Panc1 (cell line): ENCODE measurements around the gene LRRC4B. TPM values are rescaled to one million over a fixed set of nuclear protein-coding genes. Genes with fewer than 3 reads are reported as not detected.

ENCODE experiments used
- ATAC-seq: fragments of 200-7000 bp; cut with Tn5 transposase; 2 replicates; pipeline ENCODE4 v1.9.1; 2020; ENCODE audit warnings: mild to moderate bottlenecking, moderate library complexity
- BruUV-seq: library from RNA; stranded (reverse); fragments of 400-500 nt; replicated peaks from 2 replicates; lab custom pipeline; 2021; lab: Mats Ljungman, UMichigan
- CTCF ChIA-PET: fragments of 300-600 bp; sonication (Branson Sonifier 250); formaldehyde crosslinking; loops from one replicate; lab custom pipeline; 2022; ENCODE audit warnings: antibody characterized with exemption; lab: Charles Lee
- POLR2A ChIA-PET: fragments of 300-600 bp; sonication (Branson Sonifier 250); formaldehyde crosslinking; loops from one replicate; lab custom pipeline; 2022; ENCODE audit warnings: antibody characterized with exemption; lab: Charles Lee
- DNase-seq: peaks from one replicate; pipeline ENCODE4 v3.0.0-alpha.2; 2010; ENCODE audit warnings: low read depth, low spot score
- H3K27ac ChIP-seq: 2 replicates; pipeline ENCODE4 v1.5.1; 2011; ENCODE audit warnings: mild to moderate bottlenecking, low read length, inconsistent platforms
- H3K27me3 ChIP-seq: fragments of 200-500 bp; sonication (Bioruptor generic); 2 replicates; pipeline ENCODE4 v1.6.0; 2014; ENCODE audit warnings: low read length, inconsistent platforms; ENCODE audit not compliant: control insufficient read depth, insufficient read depth
- H3K36me3 ChIP-seq: fragments of 200-500 bp; sonication (Bioruptor generic); 2 replicates; pipeline ENCODE4 v1.5.1; 2014; ENCODE audit warnings: inconsistent platforms, mild to moderate bottlenecking, low read length, moderate library complexity; ENCODE audit not compliant: control insufficient read depth, insufficient read depth
- H3K4me1 ChIP-seq: 2 replicates; pipeline ENCODE4 v1.5.1; 2011; ENCODE audit warnings: inconsistent platforms, mild to moderate bottlenecking, low read length, moderate library complexity; ENCODE audit not compliant: control insufficient read depth, insufficient read depth
- H3K4me3 ChIP-seq, 2 experiments: 2 replicates each; pipeline ENCODE4 v1.5.1; 2011 to 2012; ENCODE audit warnings: low read depth in 2 of 2, low read length in 2 of 2, mild to moderate bottlenecking in 2 of 2, inconsistent platforms in 1 of 2, moderate library complexity in 1 of 2
- H3K9me3 ChIP-seq: fragments of 200-500 bp; sonication (Bioruptor generic); 2 replicates; pipeline ENCODE4 v1.5.1; 2014; ENCODE audit warnings: low read depth, mild to moderate bottlenecking, inconsistent platforms, low read length, moderate library complexity; ENCODE audit not compliant: control insufficient read depth, insufficient read depth
- CTCF ChIP-seq: fragments of 450-650 bp; IDR thresholded peaks from 2 replicates; pipeline ENCODE4 v1.5.1; 2017; ENCODE audit warnings: mild to moderate bottlenecking
- POLR2AphosphoS5 ChIP-seq: IDR thresholded peaks from 2 replicates; pipeline ENCODE4 v1.6.1; 2012; ENCODE audit warnings: mild to moderate bottlenecking, low read depth, low read length, moderate library complexity
- SIN3A ChIP-seq: IDR thresholded peaks from 2 replicates; pipeline ENCODE4 v1.6.1; 2012; ENCODE audit warnings: low read depth, mild to moderate bottlenecking, low read length, moderate library complexity, borderline replicate concordance; ENCODE audit not compliant: insufficient read depth
- TCF7L2 ChIP-seq: IDR thresholded peaks from 2 replicates; pipeline ENCODE4 v1.6.1; 2011; ENCODE audit warnings: mild to moderate bottlenecking, low read depth, low read length, inconsistent platforms
- in situ Hi-C: cut with HindIII; loops from 2 replicates; pipeline ENCODE4 v1.10.0; 2016; ENCODE audit warnings: low sequenced_read_pairs, low pct_unique_long_range_greater_than_20kb
- intact Hi-C: fragments of 100-400 bp; cut with micrococcal nuclease; formaldehyde crosslinking; loops from one replicate; pipeline ENCODE4 v1.10.0; 2022; ENCODE audit not compliant: unreplicated experiment
- total RNA-seq: library from RNA; stranded (reverse); gene quantifications from one replicate; pipeline ENCODE4 v1.2.1, GENCODE V29; 2021; ENCODE audit not compliant: unreplicated experiment
- TF ChIP-seq, protein P1 (sequence below), 2 experiments: IDR thresholded peaks; 2 replicates each; pipeline ENCODE4 v1.6.1; 2011 to 2012; ENCODE audit warnings: low read depth in 2 of 2, control low read depth in 1 of 2, low read length in 1 of 2, mild to moderate bottlenecking in 1 of 2, moderate library complexity in 1 of 2; ENCODE audit not compliant: insufficient read depth in 1 of 2

Gene LRRC4B
- total RNA-seq, 1 experiment from 2014 or later = 0.57 TPM

- H3K27ac ChIP-seq = no peak overlapping the region
- in situ Hi-C loops (no loop called here), intact Hi-C loops (no loop called here)
- H3K36me3 ChIP-seq = no peaks in the 10 kb centered on the region
- H3K4me3 ChIP-seq = no peak overlapping the region
- ChIA-PET CTCF (no interaction called here), POLR2A (no interaction called here)
- no peaks in the 10 kb centered on the region for H3K9me3 ChIP-seq
- H3K27me3 ChIP-seq = no peaks in the 10 kb centered on the region
- TF ChIP-seq SIN3A (no peak), POLR2AphosphoS5 (no peak), CTCF (no peak), TCF7L2 (no peak)
- TF ChIP-seq, protein P1, sequence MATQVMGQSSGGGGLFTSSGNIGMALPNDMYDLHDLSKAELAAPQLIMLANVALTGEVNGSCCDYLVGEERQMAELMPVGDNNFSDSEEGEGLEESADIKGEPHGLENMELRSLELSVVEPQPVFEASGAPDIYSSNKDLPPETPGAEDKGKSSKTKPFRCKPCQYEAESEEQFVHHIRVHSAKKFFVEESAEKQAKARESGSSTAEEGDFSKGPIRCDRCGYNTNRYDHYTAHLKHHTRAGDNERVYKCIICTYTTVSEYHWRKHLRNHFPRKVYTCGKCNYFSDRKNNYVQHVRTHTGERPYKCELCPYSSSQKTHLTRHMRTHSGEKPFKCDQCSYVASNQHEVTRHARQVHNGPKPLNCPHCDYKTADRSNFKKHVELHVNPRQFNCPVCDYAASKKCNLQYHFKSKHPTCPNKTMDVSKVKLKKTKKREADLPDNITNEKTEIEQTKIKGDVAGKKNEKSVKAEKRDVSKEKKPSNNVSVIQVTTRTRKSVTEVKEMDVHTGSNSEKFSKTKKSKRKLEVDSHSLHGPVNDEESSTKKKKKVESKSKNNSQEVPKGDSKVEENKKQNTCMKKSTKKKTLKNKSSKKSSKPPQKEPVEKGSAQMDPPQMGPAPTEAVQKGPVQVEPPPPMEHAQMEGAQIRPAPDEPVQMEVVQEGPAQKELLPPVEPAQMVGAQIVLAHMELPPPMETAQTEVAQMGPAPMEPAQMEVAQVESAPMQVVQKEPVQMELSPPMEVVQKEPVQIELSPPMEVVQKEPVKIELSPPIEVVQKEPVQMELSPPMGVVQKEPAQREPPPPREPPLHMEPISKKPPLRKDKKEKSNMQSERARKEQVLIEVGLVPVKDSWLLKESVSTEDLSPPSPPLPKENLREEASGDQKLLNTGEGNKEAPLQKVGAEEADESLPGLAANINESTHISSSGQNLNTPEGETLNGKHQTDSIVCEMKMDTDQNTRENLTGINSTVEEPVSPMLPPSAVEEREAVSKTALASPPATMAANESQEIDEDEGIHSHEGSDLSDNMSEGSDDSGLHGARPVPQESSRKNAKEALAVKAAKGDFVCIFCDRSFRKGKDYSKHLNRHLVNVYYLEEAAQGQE (IDR thresholded peaks at IDR 0.05; ENCODE audit: insufficient read depth in 1 of 2, low read depth in 2 of 2, low read length in 1 of 2) = no peak
- no peaks in the 10 kb centered on the region for H3K4me1 ChIP-seq
- no peak for DNase-seq
- ATAC-seq = no peak
- BruUV-seq = no TSS peak
Measured at GRCh38 chr19:50495020-50495531, 73.2 kb downstream of the LRRC4B start.

DNA sequence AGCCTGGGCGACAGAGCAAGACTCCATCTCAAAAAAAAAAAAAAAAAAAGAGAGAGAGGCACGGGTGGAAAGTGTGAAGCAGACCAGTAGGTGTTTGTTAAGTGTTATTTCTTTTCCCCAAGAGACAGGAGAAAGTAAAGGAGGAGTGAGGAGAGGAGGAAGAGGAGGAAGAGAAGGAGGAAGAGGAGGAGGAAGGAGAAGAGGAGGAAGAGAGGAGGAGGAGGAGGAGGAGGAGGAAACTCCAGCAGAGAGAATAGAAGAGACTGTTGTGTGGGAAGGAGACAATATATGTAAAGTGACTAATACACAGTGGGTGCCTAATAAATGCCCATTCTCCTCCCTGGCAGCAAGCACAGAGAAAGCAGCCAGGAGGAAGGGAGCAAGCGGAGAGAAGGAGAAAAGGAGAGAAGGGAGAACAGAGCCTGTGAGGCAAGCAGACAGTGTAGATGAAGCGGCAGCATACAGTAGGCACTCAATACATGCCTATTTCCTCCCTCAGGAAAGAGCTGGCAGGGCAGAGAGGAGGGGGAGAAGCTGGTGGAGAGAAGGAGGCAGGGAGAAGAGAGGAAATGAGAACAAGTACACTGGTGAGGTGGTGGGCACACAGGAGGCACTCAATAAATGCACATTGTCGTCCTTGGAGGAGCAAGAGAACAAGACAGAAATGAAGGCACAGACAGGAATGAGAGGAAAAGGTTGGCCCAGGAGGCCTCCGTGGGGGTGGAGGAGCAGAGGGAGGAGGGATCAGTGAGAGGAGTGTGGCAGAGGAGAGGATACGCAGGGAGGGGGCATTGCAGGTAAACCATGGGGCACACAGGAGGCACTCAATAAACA is 73.8 kb downstream of the LRRC4B start:
- Histone ChIP-seq H3K27ac (no peak overlapping the region), H3K4me3 (no peak overlapping the region), H3K9me3 (no peaks in the 10 kb centered on the region), H3K27me3 (no peaks in the 10 kb centered on the region), H3K36me3 (no peaks in the 10 kb centered on the region), H3K4me1 (no peaks in the 10 kb centered on the region)
- no TSS peak for BruUV-seq
- ChIA-PET POLR2A (no interaction called here), CTCF (interaction anchor here (0.6 kb wide), 1 partner anchor 24 kb away, joined by 3 read pairs; no protein-coding TSS in a partner anchor)
- ATAC-seq = no peak
- in situ Hi-C loops = no loop called here
- DNase-seq = no peak
- TF ChIP-seq TCF7L2 (no peak), SIN3A (no peak), POLR2AphosphoS5 (no peak), CTCF (no peak)
- TF ChIP-seq, protein P1 (IDR thresholded peaks at IDR 0.05; ENCODE audit: insufficient read depth in 1 of 2, low read depth in 2 of 2, low read length in 1 of 2) = no peak
- intact Hi-C loops = no loop called here
